H1 (cell line): ENCODE results near the gene TLX1. TPM values are rescaled to one million over a fixed set of nuclear protein-coding genes. Genes with fewer than 3 reads are reported as not detected.

Experiments
- CTCF ChIA-PET: fragments of 300-600 bp; sonication (Branson Sonifier 250); formaldehyde crosslinking; loops from one replicate; lab custom pipeline; 2021; ENCODE audit not compliant: partially characterized antibody; lab: Charles Lee
- POLR2A ChIA-PET: fragments of 300-600 bp; sonication (Branson Sonifier 250); formaldehyde crosslinking; loops from one replicate; lab custom pipeline; 2021; ENCODE audit warnings: inconsistent platforms; ENCODE audit not compliant: partially characterized antibody; lab: Charles Lee
- DNase-seq, 2 experiments: peaks; one replicate each; pipeline versions ENCODE4 v3.0.0 to v3.0.0-alpha.2; 2010 to 2022; ENCODE audit warnings: low spot score in 2 of 2, low read depth in 1 of 2, mixed read lengths in 1 of 2
- FAIRE-seq: peaks from 2 replicates; lab custom pipeline; 2011; peaks lifted over from hg19 to GRCh38; lab: Jason Lieb, UNC
- H2AFZ ChIP-seq: 2 replicates; pipeline ENCODE4 v1.8.1; 2012; ENCODE audit warnings: low read length, inconsistent platforms
- H2AK5ac ChIP-seq: 2 replicates; pipeline ENCODE4 v1.6.1; 2013; ENCODE audit warnings: low read depth, low read length
- H2BK120ac ChIP-seq: replicated peaks from 2 replicates; pipeline ENCODE3; 2013; ENCODE audit warnings: low read depth, low read length, inconsistent platforms
- H2BK12ac ChIP-seq: 2 replicates; pipeline ENCODE4 v1.6.1; 2013; ENCODE audit warnings: low read depth, low read length
- H2BK15ac ChIP-seq: 2 replicates; pipeline ENCODE4 v1.6.1; 2013; ENCODE audit warnings: low read length
- H2BK20ac ChIP-seq: 2 replicates; pipeline ENCODE4 v1.6.1; 2013; ENCODE audit warnings: low read length
- H2BK5ac ChIP-seq: 2 replicates; pipeline ENCODE4 v1.6.1; 2013; ENCODE audit warnings: low read depth, low read length
- H3K14ac ChIP-seq: 2 replicates; pipeline ENCODE4 v1.6.1; 2013; ENCODE audit warnings: inconsistent platforms; ENCODE audit not compliant: insufficient read length
- H3K18ac ChIP-seq: 2 replicates; pipeline ENCODE4 v1.6.1; 2013; ENCODE audit warnings: low read length; ENCODE audit errors: extremely low read depth
- H3K23ac ChIP-seq: 2 replicates; pipeline ENCODE4 v1.6.1; 2013; ENCODE audit warnings: inconsistent platforms; ENCODE audit not compliant: insufficient read length
- H3K23me2 ChIP-seq: 2 replicates; pipeline ENCODE4 v1.6.1; 2013; ENCODE audit warnings: low read depth, low read length
- H3K27ac ChIP-seq: 2 replicates; pipeline ENCODE4 v1.6.1; 2011; ENCODE audit warnings: low read depth, low read length, inconsistent platforms
- H3K27me3 ChIP-seq, 4 experiments: replicated peaks in 1 of 4; 1 replicate in 1 of 4; 2 replicates in 3 of 4; pipeline versions ENCODE4 v1.6.1 to v1.8.1; 2011 to 2013; ENCODE audit warnings: low read length in 3 of 4, mild to moderate bottlenecking in 3 of 4, inconsistent platforms in 2 of 4, mixed read lengths in 2 of 4, moderate library complexity in 1 of 4; ENCODE audit not compliant: control insufficient read depth in 3 of 4, insufficient read depth in 3 of 4; ENCODE audit errors: extremely low read depth in 1 of 4
- H3K36me3 ChIP-seq, 4 experiments: 2 replicates each; pipeline versions ENCODE4 v1.6.1 to v1.8.1; 2011 to 2013; ENCODE audit warnings: mild to moderate bottlenecking in 4 of 4, low read length in 3 of 4, moderate library complexity in 2 of 4, control low read depth in 1 of 4, inconsistent platforms in 1 of 4; ENCODE audit not compliant: insufficient read depth in 4 of 4, control insufficient read depth in 2 of 4
- H3K4ac ChIP-seq: replicated peaks from 2 replicates; pipeline ENCODE3; 2013; ENCODE audit warnings: low read length, low read depth, mixed read lengths, inconsistent platforms; ENCODE audit not compliant: insufficient read length
- H3K4me1 ChIP-seq, 4 experiments: replicated peaks in 1 of 4; 1 replicate in 1 of 4; 2 replicates in 3 of 4; pipeline versions ENCODE4 v1.6.1 to v1.8.1; 2011 to 2013; ENCODE audit warnings: low read length in 3 of 4, inconsistent platforms in 2 of 4, mixed read lengths in 1 of 4; ENCODE audit not compliant: insufficient read depth in 4 of 4, control insufficient read depth in 3 of 4
- H3K4me2 ChIP-seq, 2 experiments: 2 replicates each; pipeline versions ENCODE4 v1.6.1 to v1.8.1; 2011 to 2013; ENCODE audit warnings: low read depth in 2 of 2, low read length in 2 of 2, control low read depth in 1 of 2, inconsistent platforms in 1 of 2, mild to moderate bottlenecking in 1 of 2; ENCODE audit not compliant: insufficient read depth in 1 of 2
- H3K4me3 ChIP-seq, 4 experiments: fragments of 200-600, 300-600 bp in 1 of 4; sonication (generic), shearing (Covaris generic), sonication (Bioruptor Twin) in 1 of 4; 2 replicates each; pipeline versions ENCODE4 v1.5.1 to v1.8.1; 2011 to 2016; ENCODE audit warnings: low read length in 4 of 4, low read depth in 3 of 4, control low read depth in 2 of 4, inconsistent platforms in 2 of 4, mild to moderate bottlenecking in 2 of 4, mixed read lengths in 1 of 4, moderate library complexity in 1 of 4; ENCODE audit not compliant: insufficient read depth in 2 of 4; ENCODE audit errors: extremely low read depth in 1 of 4
- H3K56ac ChIP-seq: replicated peaks from 2 replicates; pipeline ENCODE3; 2013; ENCODE audit warnings: low read depth, mild to moderate bottlenecking, mixed read lengths, low read length, inconsistent platforms; ENCODE audit not compliant: insufficient read length
- H3K79me1 ChIP-seq: 2 replicates; pipeline ENCODE4 v1.6.1; 2013; ENCODE audit warnings: low read depth, low read length, control low read depth
- H3K79me2 ChIP-seq, 2 experiments: 2 replicates each; pipeline versions ENCODE4 v1.6.1 to v1.8.1; 2012 to 2013; ENCODE audit warnings: low read length in 2 of 2, mild to moderate bottlenecking in 2 of 2, inconsistent platforms in 1 of 2; ENCODE audit not compliant: insufficient read depth in 2 of 2, control insufficient read depth in 1 of 2
- H3K9ac ChIP-seq, 4 experiments: replicated peaks in 1 of 4; 1 replicate in 1 of 4; 2 replicates in 3 of 4; pipeline versions ENCODE4 v1.6.1 to v1.8.1; 2011 to 2013; ENCODE audit warnings: low read depth in 3 of 4, low read length in 3 of 4, control low read depth in 2 of 4, mild to moderate bottlenecking in 2 of 4, moderate library complexity in 2 of 4, inconsistent platforms in 1 of 4; ENCODE audit errors: extremely low read depth in 1 of 4
- H3K9me3 ChIP-seq, 2 experiments: 2 replicates each; pipeline versions ENCODE4 v1.6.1 to v1.8.1; 2012 to 2013; ENCODE audit warnings: mild to moderate bottlenecking in 2 of 2, moderate library complexity in 2 of 2, control low read depth in 1 of 2, inconsistent platforms in 1 of 2, low read depth in 1 of 2, low read length in 1 of 2, mixed read lengths in 1 of 2; ENCODE audit not compliant: insufficient read depth in 2 of 2
- H4K20me1 ChIP-seq, 2 experiments: replicated peaks in 1 of 2; 2 replicates each; pipeline versions ENCODE3 to v1.8.1; 2011 to 2013; ENCODE audit warnings: inconsistent platforms in 2 of 2, low read length in 2 of 2, mild to moderate bottlenecking in 1 of 2; ENCODE audit not compliant: insufficient read depth in 2 of 2, control insufficient read depth in 1 of 2
- H4K5ac ChIP-seq: 2 replicates; pipeline ENCODE4 v1.6.1; 2013; ENCODE audit warnings: low read length, low read depth, mixed read lengths, inconsistent platforms; ENCODE audit not compliant: insufficient read length
- H4K8ac ChIP-seq: 2 replicates; pipeline ENCODE4 v1.8.0; 2013; ENCODE audit warnings: mild to moderate bottlenecking, moderate library complexity, low read length, inconsistent platforms; ENCODE audit not compliant: insufficient read depth; ENCODE audit errors: extremely low read depth
- H4K91ac ChIP-seq: replicated peaks from 2 replicates; pipeline ENCODE3; 2013; ENCODE audit warnings: low read length, mixed read lengths, inconsistent platforms; ENCODE audit not compliant: insufficient read length
- BCL11A ChIP-seq, 2 experiments: IDR thresholded peaks; one replicate each; pipeline ENCODE4 v1.6.1; 2011; ENCODE audit warnings: low read depth in 2 of 2, low read length in 2 of 2, mild to moderate bottlenecking in 2 of 2
- EZH2 ChIP-seq: fragments of 200-600 bp; sonication (generic); IDR thresholded peaks from 2 replicates; pipeline ENCODE4 v1.7.1; 2012; ENCODE audit warnings: low read depth, mild to moderate bottlenecking, moderate library complexity, low read length, inconsistent platforms; ENCODE audit not compliant: severe bottlenecking
- GABPA ChIP-seq: IDR thresholded peaks from 2 replicates; pipeline ENCODE4 v1.6.1; 2011; ENCODE audit warnings: mild to moderate bottlenecking, low read length, moderate library complexity, borderline replicate concordance; ENCODE audit not compliant: insufficient read depth
- KDM1A ChIP-seq: fragments of 200-600, 300-600 bp; sonication (generic); IDR thresholded peaks from 2 replicates; pipeline ENCODE4 v1.7.1; 2016; ENCODE audit warnings: mild to moderate bottlenecking, low read length, borderline replicate concordance
- KDM4A ChIP-seq: IDR thresholded peaks from one replicate; pipeline ENCODE4 v1.7.1; 2012; ENCODE audit warnings: low read depth, mild to moderate bottlenecking, moderate library complexity, low read length, inconsistent platforms; ENCODE audit not compliant: severe bottlenecking
- RBBP5 ChIP-seq: IDR thresholded peaks from 2 replicates; pipeline ENCODE4 v1.7.1; 2012; ENCODE audit warnings: low read depth, mild to moderate bottlenecking, inconsistent platforms, low read length, moderate library complexity, borderline replicate concordance
- RXRA ChIP-seq: IDR thresholded peaks from 2 replicates; pipeline ENCODE4 v1.6.1; 2011; ENCODE audit warnings: low read depth, mild to moderate bottlenecking, low read length, moderate library complexity; ENCODE audit not compliant: insufficient read depth
- SIX5 ChIP-seq: IDR thresholded peaks from 2 replicates; pipeline ENCODE4 v1.6.1; 2011; ENCODE audit warnings: mild to moderate bottlenecking, low read depth, low read length
- TCF12 ChIP-seq: IDR thresholded peaks from 2 replicates; pipeline ENCODE4 v1.6.1; 2011; ENCODE audit warnings: low read depth, mild to moderate bottlenecking, low read length
- USF2 ChIP-seq: IDR thresholded peaks from 2 replicates; pipeline ENCODE4 v1.6.1; 2011; ENCODE audit warnings: low read length, improper control_type of control experiment
- WGBS, 2 experiments: shearing (Covaris generic) in 1 of 2; methylation state at CpG; one replicate each; pipeline versions ENCODE4 v1.1.6 to v1.1.7; 2013 to 2015; ENCODE audit warnings: low lambda C conversion rate in 2 of 2, mixed read lengths in 2 of 2, inconsistent platforms in 1 of 2, low coverage in 1 of 2, missing lambda C conversion rate in 1 of 2; ENCODE audit not compliant: insufficient replicate concordance in 2 of 2, insufficient coverage in 1 of 2, insufficient read length in 1 of 2; ENCODE audit errors: extremely low coverage in 1 of 2, missing lambda C conversion rate in 1 of 2; 5-methylcytosine and 5-hydroxymethylcytosine counted together
- polyA plus RNA-seq, 7 experiments: library from polyadenylated mRNA; depleted of rRNA in 3 of 7; stranded (reverse) in 5 of 7; unstranded in 2 of 7; fragments of >200 nt in 5 of 7; fragments of 200-250 nt in 2 of 7; gene quantifications; 1 replicate in 5 of 7; 2 replicates in 1 of 7; 4 replicates in 1 of 7; pipeline versions ENCODE4 v1.2.1 to v1.2.3, GENCODE V29; 2011 to 2013; ENCODE audit warnings: missing spikeins in 2 of 7, mixed read lengths in 2 of 7
- total RNA-seq: library from RNA; stranded (reverse); fragmentation: NEBNext Ultra II Directional; extraction: Animal tissue kit (Norgen Biotek cat#: 25700); gene quantifications from 2 replicates; pipeline ENCODE4 v1.2.1, GENCODE V29; 2021
- TF ChIP-seq, protein P1 (sequence below): IDR thresholded peaks from 2 replicates; pipeline ENCODE4 v1.6.1; 2012; ENCODE audit warnings: low read length, inconsistent platforms

TLX1 gene
- total and polyA plus RNA-seq, 2 of the 8 experiments (the other 6 are each of a cell fraction or from before 2014, with no cell fraction given) = not detected

GRCh38 chr10:101164020-101164419 lies 32.9 kb downstream of the TLX1 start:
- Histone ChIP-seq H4K8ac (no peak overlapping the region), H3K9ac (no peak overlapping the region), H2AFZ (no peak overlapping the region), H3K36me3 (no peaks in the 10 kb centered on the region), H2BK15ac (no peak overlapping the region), H3K14ac (no peak overlapping the region), H2AK5ac (no peak overlapping the region), H2BK12ac (no peak overlapping the region), H2BK120ac (no peak overlapping the region), H3K18ac (no peak overlapping the region), H2BK20ac (no peak overlapping the region), H3K4me2 (no peak overlapping the region), H3K27ac (no peak overlapping the region), H3K27me3 (peaks cover 0 to 13% (median 10%) of the 10 kb centered on the region in 4 experiments; a peak in 5 of 7 replicates), H3K79me2 (no peaks in the 10 kb centered on the region), H3K4me1 (peaks cover 0 to 7% (median 1%) of the 10 kb centered on the region in 4 experiments; a peak in 1 of 7 replicates), H3K9me3 (0 out of 4 replicates have a peak, but pooled peaks cover 0 to 1% of the 10 kb centered on the region in 2 experiments), H4K91ac (no peak overlapping the region), H3K23me2 (no peaks in the 10 kb centered on the region), H3K79me1 (no peaks in the 10 kb centered on the region), H4K20me1 (no peaks in the 10 kb centered on the region), H3K56ac (no peak overlapping the region), H3K23ac (no peak overlapping the region), H3K4me3 (no peak overlapping the region), H2BK5ac (no peak overlapping the region), H4K5ac (no peak overlapping the region), H3K4ac (no peak overlapping the region)
- ChIA-PET CTCF (interaction anchor here (0.7 to 2.6 kb wide), 8 partner anchors 11 to 280 kb away, joined by 3 to 15 read pairs (median 4); no protein-coding TSS in a partner anchor), POLR2A (no interaction called here)
- no peak for DNase-seq
- WGBS, 2 experiments = 82% methylated on average over 4 of the region's 4 CpGs; no CpG with 5 or more reads in 1 of the 2 experiments
- no peak for FAIRE-seq
- TF ChIP-seq KDM4A (no peak), KDM1A (no peak), RBBP5 (no peak), GABPA (no peak), USF2 (no peak), RXRA (no peak), TCF12 (no peak), SIX5 (no peak), BCL11A (IDR thresholded peaks at IDR 0.05; ENCODE audit: low read depth in 2 of 2, low read length in 2 of 2) (no peak), EZH2 (no peak)
- TF ChIP-seq, protein P1, sequence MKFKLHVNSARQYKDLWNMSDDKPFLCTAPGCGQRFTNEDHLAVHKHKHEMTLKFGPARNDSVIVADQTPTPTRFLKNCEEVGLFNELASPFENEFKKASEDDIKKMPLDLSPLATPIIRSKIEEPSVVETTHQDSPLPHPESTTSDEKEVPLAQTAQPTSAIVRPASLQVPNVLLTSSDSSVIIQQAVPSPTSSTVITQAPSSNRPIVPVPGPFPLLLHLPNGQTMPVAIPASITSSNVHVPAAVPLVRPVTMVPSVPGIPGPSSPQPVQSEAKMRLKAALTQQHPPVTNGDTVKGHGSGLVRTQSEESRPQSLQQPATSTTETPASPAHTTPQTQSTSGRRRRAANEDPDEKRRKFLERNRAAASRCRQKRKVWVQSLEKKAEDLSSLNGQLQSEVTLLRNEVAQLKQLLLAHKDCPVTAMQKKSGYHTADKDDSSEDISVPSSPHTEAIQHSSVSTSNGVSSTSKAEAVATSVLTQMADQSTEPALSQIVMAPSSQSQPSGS = no peak
